Esophagus muscularis mucosa (tissue), 4 donors: ENCODE results near the gene TTC23L. TPM values are rescaled to one million over a fixed set of nuclear protein-coding genes. Genes with fewer than 3 reads are reported as not detected.

Experiments
- DNase-seq: peaks from one replicate; pipeline ENCODE4 v3.0.0-alpha.2; 2017; ENCODE audit errors: extremely low spot score
- H3K27ac ChIP-seq, 4 donors: fragments of 200-600 bp; sonication (generic); replicated peaks in 1 of 4; 1 replicate in 3 of 4; 2 replicates in 1 of 4; pipeline ENCODE4 v1.5.1; 2016 to 2019; ENCODE audit warnings: mild to moderate bottlenecking in 1 of 4
- H3K27me3 ChIP-seq, 4 donors: fragments of 200-600 bp; sonication (generic); one replicate each; pipeline versions ENCODE4 v1.5.1 to v1.6.0; 2016 to 2019
- H3K36me3 ChIP-seq, 4 donors: fragments of 200-600 bp; sonication (generic); one replicate each; pipeline ENCODE4 v1.5.1; 2016 to 2019
- H3K4me1 ChIP-seq, 4 donors: fragments of 200-600 bp; sonication (generic); one replicate each; pipeline ENCODE4 v1.5.1; 2016 to 2019
- H3K4me3 ChIP-seq, 4 donors: fragments of 200-600 bp; sonication (generic); 1 replicate in 2 of 4; 2 replicates in 2 of 4; pipeline ENCODE4 v1.5.1; 2016 to 2019; ENCODE audit warnings: mild to moderate bottlenecking in 4 of 4, moderate library complexity in 1 of 4
- H3K9me3 ChIP-seq, 4 donors: fragments of 200-600 bp; sonication (generic); 1 replicate in 3 of 4; 2 replicates in 1 of 4; pipeline ENCODE4 v1.5.1; 2016 to 2019
- EP300 ChIP-seq: sonication (generic); formaldehyde crosslinking; IDR thresholded peaks from one replicate; pipeline ENCODE4 v1.6.1; 2017; ENCODE audit warnings: antibody characterized with exemption
- POLR2A ChIP-seq: fragments of 450-650 bp; IDR thresholded peaks from one replicate; pipeline ENCODE4 v1.6.1; 2017; ENCODE audit warnings: antibody characterized with exemption, moderate library complexity, mild to moderate bottlenecking, low read depth
- POLR2AphosphoS5 ChIP-seq, 2 donors: sonication (generic); formaldehyde crosslinking; IDR thresholded peaks; one replicate each; pipeline ENCODE4 v1.6.1; 2017; ENCODE audit warnings: antibody characterized with exemption in 2 of 2
- WGBS: methylation state at CpG from one replicate; pipeline ENCODE4 v1.1.5; 2018; 5-methylcytosine and 5-hydroxymethylcytosine counted together
- intact Hi-C: fragments of 100-400 bp; cut with DNase I; formaldehyde crosslinking; loops from one replicate; pipeline ENCODE4 v1.15.1; 2023
- total RNA-seq, 4 donors: library from RNA; depleted of rRNA; stranded (reverse); fragments of >200 nt; gene quantifications; one replicate each; pipeline versions ENCODE4 v1.1.0 to v1.2.1, GENCODE V29; 2016
- TF ChIP-seq, protein P1 (sequence below), 3 experiments: fragments of 200-600 bp in 2 of 3; fragments of 450-650 bp in 1 of 3; sonication (generic) in 2 of 3; IDR thresholded peaks; one replicate each; pipeline ENCODE4 v1.5.1; 2017 to 2019; ENCODE audit warnings: antibody characterized with exemption in 3 of 3, mild to moderate bottlenecking in 2 of 3, moderate library complexity in 1 of 3

Gene TTC23L
- total RNA-seq, 4 donors from 2014 or later: not detected

DNA sequence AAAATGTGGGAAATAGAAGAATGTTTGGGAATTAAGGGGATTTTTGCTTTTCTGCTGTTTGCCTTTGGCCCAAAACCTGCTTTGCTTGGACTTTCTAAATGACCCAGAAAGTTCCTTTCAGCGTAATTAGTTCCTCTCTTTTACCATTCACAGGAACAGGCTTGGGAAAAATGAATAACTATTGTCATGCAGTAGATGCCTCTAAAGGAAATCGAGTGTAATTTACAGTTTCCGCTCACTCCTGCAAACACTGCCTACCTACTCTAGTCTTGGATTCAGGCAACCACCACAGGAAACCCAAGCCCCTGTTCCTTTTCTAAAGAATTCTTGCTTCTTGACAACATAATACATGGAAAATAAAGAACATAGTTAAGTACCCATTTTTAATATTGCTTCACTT lies 25.0 kb downstream of the TTC23L start:
- intact Hi-C loops: no loop called here
- no peaks in the 10 kb centered on the region for H3K9me3 ChIP-seq
- no peak for DNase-seq
- no peaks in the 10 kb centered on the region for H3K4me1 ChIP-seq
- no peak overlapping the region for H3K4me3 ChIP-seq
- H3K36me3 ChIP-seq: no peaks in the 10 kb centered on the region
- no peak for TF ChIP-seq POLR2AphosphoS5 (IDR thresholded peaks at IDR 0.05)
- TF ChIP-seq, protein P1, sequence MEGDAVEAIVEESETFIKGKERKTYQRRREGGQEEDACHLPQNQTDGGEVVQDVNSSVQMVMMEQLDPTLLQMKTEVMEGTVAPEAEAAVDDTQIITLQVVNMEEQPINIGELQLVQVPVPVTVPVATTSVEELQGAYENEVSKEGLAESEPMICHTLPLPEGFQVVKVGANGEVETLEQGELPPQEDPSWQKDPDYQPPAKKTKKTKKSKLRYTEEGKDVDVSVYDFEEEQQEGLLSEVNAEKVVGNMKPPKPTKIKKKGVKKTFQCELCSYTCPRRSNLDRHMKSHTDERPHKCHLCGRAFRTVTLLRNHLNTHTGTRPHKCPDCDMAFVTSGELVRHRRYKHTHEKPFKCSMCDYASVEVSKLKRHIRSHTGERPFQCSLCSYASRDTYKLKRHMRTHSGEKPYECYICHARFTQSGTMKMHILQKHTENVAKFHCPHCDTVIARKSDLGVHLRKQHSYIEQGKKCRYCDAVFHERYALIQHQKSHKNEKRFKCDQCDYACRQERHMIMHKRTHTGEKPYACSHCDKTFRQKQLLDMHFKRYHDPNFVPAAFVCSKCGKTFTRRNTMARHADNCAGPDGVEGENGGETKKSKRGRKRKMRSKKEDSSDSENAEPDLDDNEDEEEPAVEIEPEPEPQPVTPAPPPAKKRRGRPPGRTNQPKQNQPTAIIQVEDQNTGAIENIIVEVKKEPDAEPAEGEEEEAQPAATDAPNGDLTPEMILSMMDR (IDR thresholded peaks at IDR 0.05): no peak
- TF ChIP-seq EP300: no peak
- no peak for TF ChIP-seq POLR2A
- H3K27ac ChIP-seq: no peak overlapping the region
- no peaks in the 10 kb centered on the region for H3K27me3 ChIP-seq
- 54% methylated on average over 3 of the region's 3 CpGs for WGBS

DNA sequence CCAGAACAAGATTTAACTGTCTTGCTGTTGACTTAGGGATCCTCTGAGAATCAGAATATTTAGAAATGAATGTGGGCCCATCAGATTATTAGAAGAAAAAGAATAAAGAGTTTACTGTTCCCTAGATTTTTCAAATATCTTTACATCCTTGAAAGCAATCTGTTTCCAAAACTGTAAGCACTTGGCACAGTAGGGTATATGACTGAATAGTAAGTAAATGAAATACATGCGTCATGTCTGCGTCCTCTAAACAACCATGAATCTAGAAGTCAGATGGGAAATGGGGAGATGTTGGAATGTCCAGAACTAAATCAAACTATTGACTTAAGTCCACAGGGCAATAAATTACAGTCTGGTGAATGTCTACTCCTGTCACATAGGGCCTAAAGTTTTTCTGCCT lies 26.1 kb downstream of the TTC23L start:
- WGBS: 93% methylated on average over 2 of the region's 2 CpGs
- TF ChIP-seq, protein P1 (IDR thresholded peaks at IDR 0.05): no peak
- TF ChIP-seq POLR2A (no peak), EP300 (no peak), POLR2AphosphoS5 (IDR thresholded peaks at IDR 0.05) (no peak)
- Histone ChIP-seq H3K4me1 (no peaks in the 10 kb centered on the region), H3K4me3 (no peak overlapping the region), H3K27ac (no peak overlapping the region), H3K36me3 (no peaks in the 10 kb centered on the region), H3K9me3 (no peaks in the 10 kb centered on the region), H3K27me3 (no peaks in the 10 kb centered on the region)
- intact Hi-C loops: no loop called here
- DNase-seq: no peak

DNA sequence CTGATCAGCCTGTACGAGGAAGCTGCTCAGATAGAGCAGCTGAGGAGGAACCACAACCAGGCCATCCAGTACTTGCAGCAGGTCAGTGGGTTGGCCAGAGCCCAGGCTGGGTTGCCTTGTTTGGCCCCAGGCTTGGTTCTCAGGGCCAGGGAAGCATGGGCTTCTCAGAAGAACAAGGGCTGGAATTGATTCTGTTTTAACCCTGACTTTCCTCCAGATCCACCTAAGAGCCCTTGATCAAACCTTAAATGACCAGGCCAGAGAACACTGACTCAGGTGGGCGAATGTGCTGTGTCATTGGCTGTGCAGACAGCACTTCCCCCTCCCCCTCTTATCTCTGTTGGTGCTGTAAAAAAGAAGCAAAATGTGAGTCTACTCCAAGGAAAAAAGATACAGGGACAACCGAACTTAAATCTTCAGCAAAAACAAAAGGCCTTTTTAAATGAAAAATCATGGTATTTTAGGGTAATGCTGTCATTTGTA lies 28.1 kb downstream of the TTC23L start:
- Histone ChIP-seq H3K4me3 (no peak overlapping the region), H3K27ac (no peak overlapping the region), H3K36me3 (no peaks in the 10 kb centered on the region), H3K4me1 (no peaks in the 10 kb centered on the region), H3K9me3 (no peaks in the 10 kb centered on the region), H3K27me3 (no peaks in the 10 kb centered on the region)
- TF ChIP-seq EP300: no peak
- TF ChIP-seq, protein P1 (IDR thresholded peaks at IDR 0.05): no peak
- no peak for TF ChIP-seq POLR2AphosphoS5 (IDR thresholded peaks at IDR 0.05)
- no peak for TF ChIP-seq POLR2A
- WGBS: 76% methylated on average over 3 of the region's 3 CpGs
- DNase-seq: no peak
- intact Hi-C loops: no loop called here

DNA sequence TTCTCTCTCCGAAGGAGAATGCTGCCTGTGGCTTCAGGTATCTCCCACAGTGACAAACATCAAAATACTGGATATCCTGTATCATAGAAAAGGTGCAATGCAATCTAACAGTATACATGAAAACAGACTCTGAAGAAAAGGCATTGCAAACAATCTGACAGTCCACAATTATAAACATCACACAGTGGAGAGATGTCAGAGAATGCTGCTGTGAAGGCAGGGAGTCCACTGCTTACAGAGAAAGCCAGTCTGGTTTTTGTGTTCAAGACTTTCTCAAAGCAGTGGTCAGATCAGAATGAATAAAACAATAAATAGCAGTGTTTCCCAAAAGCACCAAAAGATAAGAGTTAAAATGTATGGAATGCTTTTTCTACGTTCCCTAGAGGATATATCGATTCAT lies 28.7 kb downstream of the TTC23L start:
- Histone ChIP-seq H3K36me3 (no peaks in the 10 kb centered on the region), H3K4me1 (no peaks in the 10 kb centered on the region), H3K27ac (no peak overlapping the region), H3K27me3 (no peaks in the 10 kb centered on the region), H3K4me3 (no peak overlapping the region), H3K9me3 (no peaks in the 10 kb centered on the region)
- WGBS: 93% methylated on average over 3 of the region's 3 CpGs
- DNase-seq: no peak
- intact Hi-C loops: no loop called here
- TF ChIP-seq, protein P1 (IDR thresholded peaks at IDR 0.05): no peak
- TF ChIP-seq POLR2A: no peak
- TF ChIP-seq POLR2AphosphoS5 (IDR thresholded peaks at IDR 0.05): no peak
- TF ChIP-seq EP300: no peak

DNA sequence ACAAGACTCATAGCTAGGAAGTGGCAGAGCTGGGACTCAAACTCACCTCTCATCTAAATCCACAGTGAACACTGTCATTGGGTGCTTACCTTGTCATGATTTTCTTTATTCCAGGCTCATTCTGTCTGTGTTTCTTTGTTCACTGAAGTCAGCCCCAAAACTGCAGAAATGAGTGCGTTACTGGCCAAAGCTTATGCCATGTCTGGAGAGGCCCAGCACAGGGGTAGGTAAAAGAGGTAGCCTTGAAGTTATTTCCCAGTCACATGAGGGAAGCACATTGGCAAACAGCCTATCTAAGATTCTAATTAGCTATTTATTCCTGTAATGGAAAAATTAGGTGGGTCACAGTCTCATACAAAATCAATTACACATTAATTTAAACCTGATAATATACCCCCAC lies 29.8 kb downstream of the TTC23L start:
- intact Hi-C loops: no loop called here
- H3K27me3 ChIP-seq: no peaks in the 10 kb centered on the region
- no peak overlapping the region for H3K27ac ChIP-seq
- no peaks in the 10 kb centered on the region for H3K9me3 ChIP-seq
- H3K4me1 ChIP-seq: no peaks in the 10 kb centered on the region
- DNase-seq: no peak
- no peak overlapping the region for H3K4me3 ChIP-seq
- WGBS: 100% methylated on average over 1 of the region's 1 CpG
- no peak for TF ChIP-seq POLR2AphosphoS5 (IDR thresholded peaks at IDR 0.05)
- TF ChIP-seq POLR2A: no peak
- TF ChIP-seq, protein P1 (IDR thresholded peaks at IDR 0.05): no peak
- no peak for TF ChIP-seq EP300
- H3K36me3 ChIP-seq: no peaks in the 10 kb centered on the region
